GM06990 (cell line): Measurements from ENCODE around the gene TMEM178B.

Experiments
- DNase-seq: peaks from one replicate; pipeline ENCODE4 v3.0.0-alpha.2; 2011; ENCODE audit not compliant: insufficient read length; ENCODE audit errors: extremely low read depth
- H3K27me3 ChIP-seq: replicated peaks from 2 replicates; pipeline ENCODE4 v1.6.0; 2011; ENCODE audit warnings: low read length; ENCODE audit not compliant: control insufficient read depth, insufficient read depth
- H3K36me3 ChIP-seq: 2 replicates; pipeline ENCODE4 v1.5.1; 2011; ENCODE audit warnings: low read length; ENCODE audit not compliant: control insufficient read depth, insufficient read depth
- H3K4me3 ChIP-seq: replicated peaks from 2 replicates; pipeline ENCODE4 v1.5.1; 2011; ENCODE audit warnings: low read depth, mild to moderate bottlenecking, control low read depth, low read length
- TF ChIP-seq, protein P1 (sequence below): IDR thresholded peaks from 2 replicates; pipeline ENCODE4 v1.5.1; 2011; ENCODE audit warnings: low read length, control low read depth, mild to moderate bottlenecking, inconsistent platforms; ENCODE audit not compliant: insufficient read depth, poor library complexity, severe bottlenecking

Gene TMEM178B

DNA sequence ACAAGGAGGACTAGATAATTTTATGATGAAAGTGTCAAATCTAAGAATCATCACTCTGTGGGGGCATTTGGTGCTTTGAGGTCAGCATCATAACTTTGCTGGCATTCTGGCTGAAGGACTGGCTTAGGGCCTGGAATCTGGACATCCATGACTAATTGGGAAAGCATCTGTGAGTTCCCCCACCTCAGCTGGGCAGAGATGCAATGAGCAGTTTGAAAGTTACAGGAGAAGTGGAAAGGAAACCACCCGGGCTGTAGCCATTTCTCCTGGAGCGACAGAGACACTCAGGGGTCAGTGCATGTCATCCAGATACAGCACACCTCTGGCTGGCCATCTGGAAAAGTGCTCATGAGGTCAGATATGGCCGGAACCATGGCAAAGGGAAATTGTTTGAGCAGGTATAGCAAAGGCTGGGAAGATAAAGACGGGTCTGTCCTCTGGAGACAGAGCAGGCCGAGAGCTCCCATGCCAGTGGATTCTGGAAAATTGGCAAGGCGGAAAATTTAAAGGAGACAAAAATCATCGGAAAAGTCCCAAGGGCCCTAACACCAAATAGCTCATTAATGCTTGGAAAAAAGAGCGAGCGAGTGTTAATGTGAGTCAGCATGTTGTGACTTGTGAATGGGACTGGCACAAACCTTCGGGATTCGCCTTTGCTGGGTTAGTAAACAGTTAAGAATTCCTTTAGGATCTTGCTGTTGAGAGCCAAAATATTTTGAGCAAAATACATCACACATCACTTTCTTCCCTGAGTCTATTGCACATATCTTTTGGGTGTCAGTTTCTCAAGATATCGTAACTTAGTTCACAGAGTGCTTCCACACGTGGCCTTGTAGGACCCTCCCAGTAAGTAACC lies 288.9 kb downstream of the TMEM178B start:
- Histone ChIP-seq H3K36me3 (no peaks in the 10 kb centered on the region), H3K27me3 (no peaks in the 10 kb centered on the region; the same call in 1 of the 2 replicates), H3K4me3 (no peak overlapping the region)
- TF ChIP-seq, protein P1, sequence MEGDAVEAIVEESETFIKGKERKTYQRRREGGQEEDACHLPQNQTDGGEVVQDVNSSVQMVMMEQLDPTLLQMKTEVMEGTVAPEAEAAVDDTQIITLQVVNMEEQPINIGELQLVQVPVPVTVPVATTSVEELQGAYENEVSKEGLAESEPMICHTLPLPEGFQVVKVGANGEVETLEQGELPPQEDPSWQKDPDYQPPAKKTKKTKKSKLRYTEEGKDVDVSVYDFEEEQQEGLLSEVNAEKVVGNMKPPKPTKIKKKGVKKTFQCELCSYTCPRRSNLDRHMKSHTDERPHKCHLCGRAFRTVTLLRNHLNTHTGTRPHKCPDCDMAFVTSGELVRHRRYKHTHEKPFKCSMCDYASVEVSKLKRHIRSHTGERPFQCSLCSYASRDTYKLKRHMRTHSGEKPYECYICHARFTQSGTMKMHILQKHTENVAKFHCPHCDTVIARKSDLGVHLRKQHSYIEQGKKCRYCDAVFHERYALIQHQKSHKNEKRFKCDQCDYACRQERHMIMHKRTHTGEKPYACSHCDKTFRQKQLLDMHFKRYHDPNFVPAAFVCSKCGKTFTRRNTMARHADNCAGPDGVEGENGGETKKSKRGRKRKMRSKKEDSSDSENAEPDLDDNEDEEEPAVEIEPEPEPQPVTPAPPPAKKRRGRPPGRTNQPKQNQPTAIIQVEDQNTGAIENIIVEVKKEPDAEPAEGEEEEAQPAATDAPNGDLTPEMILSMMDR: no peak
- DNase-seq: no peak

DNA sequence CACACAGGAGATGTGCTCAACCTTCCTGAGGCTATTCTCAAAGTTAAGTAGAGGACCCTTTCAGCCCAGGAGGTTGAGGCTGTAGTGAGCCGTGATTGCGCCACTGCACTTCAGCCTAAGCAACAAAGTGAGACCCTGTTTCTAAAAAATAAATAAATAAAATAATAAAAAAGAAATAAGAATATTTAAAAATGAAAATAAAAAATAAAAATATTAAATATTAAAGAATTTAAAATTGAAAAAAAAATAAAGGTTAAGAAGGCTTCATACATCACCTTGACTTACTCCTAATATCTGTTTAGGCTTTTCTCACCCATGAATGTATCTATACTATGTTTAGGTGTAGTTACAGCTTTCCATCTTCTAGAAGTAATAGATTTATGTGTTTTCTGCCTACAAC lies 289.9 kb downstream of the TMEM178B start:
- DNase-seq: no peak
- Histone ChIP-seq H3K36me3 (no peaks in the 10 kb centered on the region), H3K4me3 (no peak overlapping the region), H3K27me3 (no peaks in the 10 kb centered on the region; the same call in 1 of the 2 replicates)
- TF ChIP-seq, protein P1: no peak

DNA sequence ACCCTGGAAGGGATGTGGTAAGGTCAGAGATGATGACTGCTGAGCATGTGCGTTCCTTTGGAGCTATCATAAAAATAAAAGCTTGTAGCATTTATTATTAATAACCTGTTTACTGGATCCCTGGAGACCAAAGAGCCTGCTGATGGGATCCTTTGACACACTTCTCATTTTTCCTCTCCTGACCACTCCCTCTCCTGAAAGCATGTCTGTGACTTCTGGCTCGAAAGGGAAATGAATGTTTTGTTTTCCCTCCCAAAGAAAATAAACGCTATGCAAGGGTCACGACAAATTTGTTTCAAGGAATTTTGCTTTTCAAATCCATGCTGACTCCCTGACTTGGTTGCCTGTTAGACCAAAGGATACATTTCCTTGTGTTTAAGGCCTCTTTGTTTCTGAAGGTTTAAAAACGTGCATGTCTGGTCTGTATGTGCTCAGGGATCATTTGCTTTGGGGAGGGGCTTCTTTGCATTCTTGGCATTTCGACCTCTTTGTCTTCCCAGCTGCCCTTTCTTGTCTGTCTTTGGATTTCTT lies 292.3 kb downstream of the TMEM178B start:
- TF ChIP-seq, protein P1: no peak
- Histone ChIP-seq H3K4me3 (no peak overlapping the region), H3K36me3 (no peaks in the 10 kb centered on the region), H3K27me3 (no peaks in the 10 kb centered on the region; the same call in 1 of the 2 replicates)
- DNase-seq: no peak

DNA sequence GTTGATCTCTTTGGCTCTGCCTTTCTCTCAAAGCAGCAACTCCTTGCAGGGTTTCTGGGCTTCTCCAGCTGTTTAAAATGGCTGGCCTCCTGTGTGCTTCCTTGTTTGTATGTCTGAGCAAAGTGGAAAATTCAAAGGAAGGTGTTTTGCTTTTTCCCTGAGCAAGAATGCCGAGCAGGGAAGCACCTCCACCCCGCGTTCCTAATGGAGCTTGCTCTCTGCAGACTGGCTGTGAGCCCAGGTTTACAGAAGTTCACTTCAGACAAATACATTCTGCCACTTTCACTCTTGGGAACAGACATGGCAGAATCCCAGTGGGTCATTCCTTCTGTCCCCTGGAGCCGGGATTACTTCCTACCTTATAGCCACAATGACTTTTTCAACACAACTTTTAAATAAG lies 295.6 kb downstream of the TMEM178B start:
- Histone ChIP-seq H3K4me3 (no peak overlapping the region), H3K36me3 (no peaks in the 10 kb centered on the region), H3K27me3 (no peaks in the 10 kb centered on the region; the same call in 1 of the 2 replicates)
- DNase-seq: no peak
- TF ChIP-seq, protein P1: no peak

DNA sequence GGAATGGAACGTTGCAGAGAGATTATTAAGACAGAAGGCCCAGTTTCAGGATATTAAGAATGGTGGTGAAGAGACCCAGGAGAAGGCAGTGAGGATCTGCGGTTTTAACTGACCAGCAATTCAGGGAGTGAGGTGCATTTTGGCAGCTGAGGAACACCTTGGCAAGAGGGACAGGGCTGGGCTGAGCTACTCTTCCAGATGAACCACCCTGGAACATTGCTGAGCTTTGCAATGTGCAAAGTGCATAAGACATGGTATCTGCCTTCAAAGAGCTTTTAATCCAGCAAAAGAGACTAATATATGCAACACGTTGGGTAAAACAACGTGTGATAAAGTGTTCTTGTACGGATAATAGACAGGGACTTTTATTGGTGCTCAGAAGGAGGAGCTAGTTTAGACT lies 296.3 kb downstream of the TMEM178B start:
- TF ChIP-seq, protein P1: no peak
- no peak overlapping the region for H3K4me3 ChIP-seq
- no peaks in the 10 kb centered on the region; the same call in 1 of the 2 replicates for H3K27me3 ChIP-seq
- H3K36me3 ChIP-seq: no peaks in the 10 kb centered on the region
- DNase-seq: no peak

DNA sequence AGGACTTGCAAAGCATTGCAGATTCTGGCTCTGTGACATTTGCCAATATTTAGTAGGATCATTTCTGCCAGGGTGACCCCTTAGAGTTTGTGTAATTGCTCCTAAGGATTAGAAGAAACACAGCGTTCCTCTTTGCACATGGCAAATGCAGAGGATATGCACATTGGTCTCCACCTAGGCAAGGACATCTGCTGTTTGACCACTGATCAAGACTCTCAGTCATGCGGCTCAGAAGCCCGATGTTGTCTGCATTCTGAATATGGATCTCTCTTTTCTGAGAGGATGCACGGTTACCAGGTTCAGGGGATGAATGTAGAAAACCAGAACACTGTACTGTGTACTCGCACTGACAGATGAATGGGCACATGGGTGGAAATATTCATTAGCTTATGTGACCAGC lies 296.8 kb downstream of the TMEM178B start:
- no peak for DNase-seq
- Histone ChIP-seq H3K4me3 (no peak overlapping the region), H3K36me3 (no peaks in the 10 kb centered on the region), H3K27me3 (no peaks in the 10 kb centered on the region)
- TF ChIP-seq, protein P1: no peak
